ENCODE data around the gene SDF4.

Gene SDF4

DNA sequence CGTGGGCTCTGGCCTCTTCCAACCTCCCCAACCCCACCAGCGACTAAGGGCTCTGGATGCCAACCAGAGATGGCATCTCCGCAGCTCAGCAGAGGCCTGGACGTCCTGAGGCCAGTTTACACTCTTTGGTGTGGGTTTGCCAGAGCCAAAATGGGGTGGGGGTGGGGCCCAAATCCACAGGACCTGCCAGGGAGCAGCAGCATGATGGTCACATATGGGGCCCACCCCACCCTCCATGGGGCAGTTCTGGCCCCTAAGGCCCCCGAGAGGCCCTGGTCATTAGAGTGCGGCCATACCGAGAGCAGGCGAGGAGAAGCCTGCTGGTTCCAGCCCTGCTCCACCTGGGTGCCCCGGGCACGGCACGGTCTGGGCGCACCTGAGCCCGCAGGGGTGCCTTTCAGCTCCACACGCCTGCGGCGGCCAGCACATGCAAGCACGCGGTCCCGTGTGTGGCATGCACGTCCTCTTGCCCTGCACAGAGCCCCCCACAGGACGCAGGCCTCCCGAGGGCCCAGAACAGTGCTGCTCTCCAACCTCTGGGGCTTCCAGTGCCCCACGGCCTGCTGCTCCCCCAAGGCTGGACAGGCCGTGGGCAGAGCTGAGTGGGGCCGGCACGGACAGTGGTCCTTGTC, 9.9 kb upstream of the SDF4 start:
- no peak for DNase-seq (ENCODE audit: low spot score)

DNA sequence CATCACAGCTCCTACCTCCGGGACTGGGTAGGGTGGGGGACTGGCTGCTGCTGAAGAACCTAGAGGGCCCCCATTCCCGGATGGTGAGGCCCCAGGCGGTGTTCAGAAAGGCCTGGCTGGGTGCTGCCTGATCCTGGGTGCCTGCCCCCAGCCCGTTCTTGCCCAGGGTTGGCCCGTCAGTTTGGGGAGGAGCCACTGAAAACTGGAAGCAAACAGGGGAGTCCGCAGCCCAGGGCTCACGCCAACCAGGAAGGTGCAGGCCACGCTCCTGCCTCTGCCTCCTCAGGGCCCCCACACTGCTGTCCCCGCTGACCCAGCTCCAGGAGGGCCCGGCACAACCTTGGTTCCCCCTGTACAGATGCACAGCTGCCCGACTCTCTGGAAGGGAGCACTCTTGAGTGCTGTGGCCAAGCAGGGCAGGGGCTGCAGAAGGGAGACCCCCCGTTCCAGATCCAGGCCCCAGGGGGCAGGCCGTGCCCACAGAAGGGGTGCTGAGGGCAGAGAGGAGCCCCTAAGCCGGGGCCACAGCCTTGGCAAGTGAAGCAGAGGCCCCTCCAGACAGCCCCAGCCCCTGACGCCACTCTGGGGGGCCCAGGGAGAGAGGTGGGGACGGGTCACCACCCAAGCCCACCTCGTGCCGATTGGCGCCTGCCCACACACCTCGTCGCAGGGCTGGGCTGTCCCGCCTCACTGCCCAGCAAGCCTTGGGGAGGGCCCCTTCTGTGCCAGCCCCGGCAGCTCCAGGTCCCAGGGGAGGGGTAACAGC, 9.2 kb upstream of the SDF4 start:
- DNase-seq (ENCODE audit: low spot score): no peak

GRCh38 chr1:1240348-1240732, 8.5 kb upstream of the SDF4 start:
- no peak for DNase-seq (ENCODE audit: low spot score)

GRCh38 chr1:1239614-1240347, 8.0 kb upstream of the SDF4 start:
- no peak for DNase-seq (ENCODE audit: low spot score)

- DNase-seq (ENCODE audit: low spot score): no peak
These were observed 7.4 kb upstream of the SDF4 start for GRCh38 chr1:1239227-1239613.

- no peak for DNase-seq (ENCODE audit: low spot score)
These were observed 6.9 kb upstream of the SDF4 start for GRCh38 chr1:1238702-1239178.

DNA sequence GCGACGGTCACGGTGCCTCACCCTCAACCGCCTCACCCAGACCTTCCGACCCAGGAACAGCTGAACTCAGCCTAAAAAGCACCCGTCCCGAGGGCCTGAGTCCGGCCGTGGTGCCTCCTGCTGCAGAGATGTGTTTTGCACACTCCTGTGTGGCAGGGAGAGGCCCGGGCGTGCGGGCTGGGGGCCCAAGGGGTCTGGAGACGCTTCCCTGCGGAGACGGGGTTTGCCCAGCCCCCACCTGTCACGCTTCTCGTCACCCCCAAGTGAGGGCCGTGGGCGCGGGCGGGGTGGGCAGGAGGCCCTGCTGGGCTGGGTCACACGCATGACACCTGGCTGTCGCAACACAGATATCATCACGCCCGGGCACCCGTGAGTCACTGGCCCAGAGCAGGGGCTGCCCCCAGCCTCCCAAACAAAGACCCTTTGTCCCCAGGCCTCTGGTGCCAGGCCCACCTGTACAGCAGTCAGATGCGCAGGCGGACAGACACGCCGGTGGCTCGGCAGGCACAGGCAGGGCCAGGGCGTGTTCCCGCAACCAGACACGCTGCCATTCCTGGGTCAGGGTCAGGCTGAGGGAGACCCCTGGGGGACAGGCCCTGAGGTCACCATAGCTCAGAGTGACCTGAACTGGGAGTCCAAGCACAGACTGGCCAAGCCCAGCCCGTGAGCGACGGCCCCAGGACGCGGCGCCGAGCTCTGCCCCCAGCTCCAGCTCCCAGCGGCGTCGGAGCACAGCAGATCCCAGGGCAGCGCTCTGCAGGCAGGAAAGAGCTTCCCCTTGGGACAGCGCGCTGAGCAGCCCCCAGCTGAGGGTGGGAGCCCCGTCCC, 6.3 kb upstream of the SDF4 start:
- no peak for DNase-seq (ENCODE audit: low spot score)

GRCh38 chr1:1236945-1237873, 5.4 kb upstream of the SDF4 start:
- DNase-seq (ENCODE audit: low spot score): no peak

DNA sequence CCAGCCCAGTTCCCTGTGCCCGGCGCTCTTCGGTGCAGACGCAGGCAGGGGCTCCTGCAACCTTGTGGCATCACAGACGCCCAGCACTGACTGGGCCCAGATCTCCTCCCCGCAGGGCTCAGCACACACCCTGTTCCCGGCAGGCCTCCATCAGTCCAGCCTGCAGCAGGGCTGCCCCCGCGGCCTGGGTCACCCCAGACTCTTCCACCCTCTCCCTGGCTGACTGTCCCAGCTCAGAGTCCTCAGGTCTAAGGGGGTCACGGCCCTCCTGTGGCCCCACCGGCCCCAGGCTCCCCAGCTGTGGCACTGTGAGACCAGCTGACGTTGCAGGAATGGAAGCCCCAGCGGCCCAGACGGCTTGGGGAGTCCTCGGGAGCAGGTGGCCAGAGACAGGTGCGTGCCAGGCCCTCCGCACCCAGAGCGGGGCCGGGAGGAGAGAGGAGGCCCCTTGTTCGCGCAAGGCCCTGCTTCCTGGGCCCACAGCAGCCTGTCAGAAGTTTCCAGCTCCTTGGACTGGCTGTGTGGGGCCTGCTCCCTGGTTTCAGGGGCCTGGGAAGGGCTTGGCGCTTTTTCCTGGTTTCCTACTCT, 4.5 kb upstream of the SDF4 start:
- DNase-seq (ENCODE audit: low spot score): no peak

- no peak for DNase-seq (ENCODE audit: low spot score)
These were observed 3.4 kb upstream of the SDF4 start for GRCh38 chr1:1235016-1235744.

DNA sequence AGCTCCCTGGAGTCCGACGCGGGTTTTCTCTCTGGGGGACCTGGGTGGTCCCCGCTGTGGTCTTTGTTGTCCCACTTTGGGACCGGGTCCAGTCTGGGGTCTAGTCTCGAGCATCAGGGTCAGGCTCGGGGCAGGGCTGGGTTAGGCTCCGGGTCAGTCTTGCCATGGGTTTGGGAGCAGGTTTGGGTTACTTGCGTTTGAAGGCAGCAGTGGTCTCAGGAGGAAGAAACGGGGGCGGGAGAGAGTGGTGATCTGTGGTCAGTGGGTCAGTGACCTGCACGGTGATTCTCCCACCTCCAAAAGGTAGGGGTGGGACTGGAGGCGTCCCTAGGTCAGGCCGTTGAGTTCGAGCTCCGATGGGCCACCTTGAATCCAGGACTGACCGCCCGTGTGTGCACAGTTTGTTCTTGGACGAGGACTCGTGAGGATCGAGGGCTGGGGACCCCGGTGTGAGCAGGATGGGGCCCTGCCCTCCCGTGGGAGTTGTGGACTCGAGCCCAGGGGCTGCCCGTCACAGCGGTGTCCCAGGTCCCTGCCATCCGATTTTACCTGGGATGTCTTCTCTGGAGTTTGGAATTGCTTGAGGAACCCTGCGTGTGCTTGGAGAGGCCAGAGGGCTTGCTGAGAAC, 2.5 kb upstream of the SDF4 start:
- no peak for DNase-seq (ENCODE audit: low spot score)

DNA sequence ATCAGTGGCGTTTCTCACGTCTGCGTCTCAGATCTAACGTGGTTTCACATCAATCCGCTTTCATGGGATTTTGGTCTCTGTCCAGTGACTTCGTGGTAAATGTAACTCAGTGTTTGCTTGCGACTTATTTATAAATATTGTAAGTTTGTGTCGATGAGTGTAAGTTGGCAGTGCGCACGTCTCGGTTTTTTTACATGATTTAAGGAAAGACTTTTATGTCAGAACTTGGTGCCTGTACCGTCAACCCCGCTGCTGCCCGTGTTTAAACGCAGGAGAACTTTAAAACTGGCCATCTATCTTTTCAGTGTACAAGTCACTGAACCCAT, 1.7 kb upstream of the SDF4 start:
- no peak for DNase-seq (ENCODE audit: low spot score)

GRCh38 chr1:1232796-1233566, 1.2 kb upstream of the SDF4 start:
- DNase-seq (ENCODE audit: low spot score): no peak

- no peak for DNase-seq (ENCODE audit: low spot score)
These were observed 501 bp upstream of the SDF4 start, which contains the start of gene B3GALT6 for GRCh38 chr1:1232208-1232795. Gene B3GALT6 (plus strand): TSS chr1:1232237. CDS start chr1:1232279, 42 bp downstream.

GRCh38 chr1:1230656-1231399, 973 bp downstream of the SDF4 start:
- peak; percentile 63 for DNase-seq (ENCODE audit: low spot score)

- no peak for DNase-seq (ENCODE audit: low spot score)
These were observed 2.0 kb downstream of the SDF4 start for GRCh38 chr1:1229770-1230169.

DNA sequence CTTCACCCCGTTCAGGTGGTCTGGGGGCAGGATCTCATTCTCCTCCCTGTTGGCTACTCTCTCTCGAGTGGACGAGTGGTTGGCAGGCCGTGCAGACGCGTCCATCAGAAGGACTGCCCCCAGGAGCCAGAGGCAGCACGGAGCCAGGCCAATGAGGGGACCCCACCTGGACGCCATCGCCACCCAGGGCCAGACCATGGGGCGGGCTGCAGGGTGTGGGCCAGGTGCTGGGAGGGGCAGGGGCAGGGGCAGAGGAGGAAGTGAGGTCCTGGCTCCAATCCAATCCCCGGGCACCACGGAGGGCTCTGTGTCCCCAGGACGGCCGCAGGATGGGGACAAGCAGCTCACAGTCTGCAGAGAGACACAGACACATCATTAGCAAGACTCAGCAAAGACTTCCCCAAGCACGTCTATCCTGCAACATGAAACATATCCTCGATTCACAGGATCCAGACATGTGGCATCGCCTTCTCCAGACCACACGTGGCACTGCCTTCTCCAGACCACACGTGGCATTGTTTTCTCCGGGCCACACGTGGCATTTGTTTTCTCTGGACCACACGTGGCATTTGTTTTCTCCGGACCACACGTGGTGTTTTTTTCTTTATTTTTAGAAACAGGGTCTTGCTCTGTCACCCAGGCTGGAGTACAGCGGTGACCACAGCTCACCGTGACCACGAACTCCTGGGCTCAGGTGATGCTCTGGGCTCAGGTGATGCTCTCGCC, 3.0 kb downstream of the SDF4 start:
- DNase-seq (ENCODE audit: low spot score): no peak
